HepG2 (cell line): ENCODE measurements around the gene ETS1. TPM values are rescaled to one million over a fixed set of nuclear protein-coding genes. Genes with fewer than 3 reads are reported as not detected.

Experiments used
- CEBPG ChIP-seq: IDR thresholded peaks from 2 replicates; pipeline ENCODE4 v1.6.1; 2016
- HOXA5 ChIP-seq: sonication (generic); formaldehyde crosslinking; IDR thresholded peaks from 2 replicates; pipeline ENCODE4 v1.4.0; 2020; ENCODE audit warnings: missing genetic modification reagents
- IKZF5 ChIP-seq: IDR thresholded peaks from 2 replicates; pipeline ENCODE4 v1.6.1; 2018; ENCODE audit warnings: missing genetic modification reagents, mild to moderate bottlenecking, missing compliant biosample characterization
- IRF9 ChIP-seq: sonication (generic); formaldehyde crosslinking; IDR thresholded peaks from 2 replicates; pipeline ENCODE4 v1.8.0; 2022; ENCODE audit warnings: missing genetic modification reagents, mild to moderate bottlenecking, borderline replicate concordance
- REST ChIP-seq, 2 experiments: IDR thresholded peaks; 2 replicates each; pipeline ENCODE4 v1.6.1; 2011 to 2012; ENCODE audit warnings: low read length in 2 of 2, borderline replicate concordance in 1 of 2, low read depth in 1 of 2, mild to moderate bottlenecking in 1 of 2, moderate library complexity in 1 of 2
- ZFP36L1 ChIP-seq: sonication (generic); formaldehyde crosslinking; IDR thresholded peaks from 2 replicates; pipeline ENCODE4 v1.8.0; 2022; ENCODE audit warnings: mild to moderate bottlenecking, missing genetic modification reagents, moderate library complexity
- ZNF264 ChIP-seq: sonication (generic); formaldehyde crosslinking; IDR thresholded peaks from 2 replicates; pipeline ENCODE4 v1.4.0; 2020; ENCODE audit warnings: missing genetic modification reagents
- ZNF276 ChIP-seq: sonication (generic); formaldehyde crosslinking; IDR thresholded peaks from 2 replicates; pipeline ENCODE4 v1.4.0; 2020; ENCODE audit warnings: mild to moderate bottlenecking, low read depth, missing genetic modification reagents
- polyA plus RNA-seq, 8 experiments: library from polyadenylated mRNA; depleted of rRNA in 3 of 8; stranded (reverse) in 7 of 8; unstranded in 1 of 8; fragments of >200 nt; fragmentation: Illumina TruSeq in 4 of 8; extraction: Trizol in 4 of 8; gene quantifications; 2 replicates each; pipeline versions ENCODE4 v1.2.1 to v1.2.3, GENCODE V29; 2011 to 2016; ENCODE audit warnings: low read depth in 4 of 8, missing spikeins in 1 of 8, mixed read lengths in 1 of 8; ENCODE audit not compliant: insufficient read depth in 1 of 8
- total RNA-seq, 5 experiments: library from RNA; depleted of rRNA; stranded (reverse); fragments of >200 nt; fragmentation: Illumina TruSeq; extraction: Trizol; gene quantifications; 2 replicates each; pipeline ENCODE4 v1.2.3, GENCODE V29; 2016; ENCODE audit warnings: low read depth in 1 of 5

Gene ETS1
- total and polyA plus RNA-seq, 2 of the 13 experiments (the other 11 are each of a cell fraction or from before 2014, with no cell fraction given): 0.18 to 0.34 TPM

GRCh38 chr11:128431931-128432330 lies 155.4 kb downstream of the ETS1 start (continued):
- TF ChIP-seq IKZF5 (CRISPR knock-in tag): no peak
- TF ChIP-seq ZFP36L1 (CRISPR knock-in tag): no peak
- no peak for TF ChIP-seq IRF9
- TF ChIP-seq CEBPG (CRISPR knock-in tag): no peak
- TF ChIP-seq ZNF264 (CRISPR knock-in tag): no peak
- no peak for TF ChIP-seq ZNF276 (CRISPR knock-in tag)
- no peak for TF ChIP-seq REST (IDR thresholded peaks at IDR 0.05; ENCODE audit: borderline replicate concordance in 1 of 2, low read depth in 1 of 2, low read length in 2 of 2)
- TF ChIP-seq HOXA5 (CRISPR knock-in tag): no peak
